Psoas muscle (tissue), 8 donors: ENCODE data around the gene CELF2. TPM values are rescaled to one million over a fixed set of nuclear protein-coding genes. Genes with fewer than 3 reads are reported as not detected.

Experiments
- ATAC-seq, 4 donors: fragments of 200-7000 bp; cut with Tn5 transposase; one replicate each; pipeline ENCODE4 v1.9.1; 2020; ENCODE audit warnings: moderate library complexity in 3 of 4, mild to moderate bottlenecking in 2 of 4
- DNase-seq, 2 donors: peaks; one replicate each; pipeline ENCODE4 v3.0.0-alpha.2; 2020
- H3K27ac ChIP-seq: fragments of 200-600 bp; one replicate; pipeline ENCODE4 v1.8.0; 2022
- H3K27me3 ChIP-seq, 3 donors: fragments of 200-600 bp in 1 of 3; one replicate each; pipeline versions ENCODE4 v1.6.1 to v1.8.0; 2013 to 2022; ENCODE audit warnings: low read length in 2 of 3, mild to moderate bottlenecking in 2 of 3, moderate library complexity in 1 of 3; ENCODE audit not compliant: insufficient read depth in 3 of 3
- H3K36me3 ChIP-seq, 2 donors: fragments of 200-600 bp in 1 of 2; one replicate each; pipeline versions ENCODE4 v1.6.1 to v1.8.0; 2013 to 2022; ENCODE audit warnings: low read depth in 1 of 2, mild to moderate bottlenecking in 1 of 2, moderate library complexity in 1 of 2; ENCODE audit not compliant: insufficient read depth in 1 of 2
- H3K4me1 ChIP-seq: fragments of 200-600 bp; one replicate; pipeline ENCODE4 v1.8.0; 2022
- H3K4me3 ChIP-seq: fragments of 200-600 bp; one replicate; pipeline ENCODE4 v1.8.0; 2022; ENCODE audit warnings: mild to moderate bottlenecking
- H3K9me3 ChIP-seq: fragments of 200-600 bp; one replicate; pipeline ENCODE4 v1.8.0; 2022
- WGBS, 3 donors: extraction: QIAGEN DNeasy Blood & Tissue Kit; methylation state at CpG; one replicate each; pipeline versions ENCODE4 v1.1.6 to v1.1.7; 2013; 5-methylcytosine and 5-hydroxymethylcytosine counted together
- intact Hi-C, 2 donors: fragments of 100-400 bp; cut with DNase I; formaldehyde crosslinking; loops; one replicate each; pipeline versions ENCODE4 v1.11.0 to v1.14.2; 2022
- polyA plus RNA-seq, 3 donors: library from polyadenylated mRNA; stranded (reverse); fragments of 200-250 nt; gene quantifications; one replicate each; pipeline ENCODE4 v1.2.3, GENCODE V29; 2013
- total RNA-seq, 4 donors: library from RNA; stranded (reverse); fragmentation: NEBNext Ultra II Directional in 2 of 4; extraction: Animal tissue kit (Norgen Biotek cat#: 25700) in 2 of 4; gene quantifications; one replicate each; pipeline versions ENCODE4 v1.2.1 to v1.2.4, GENCODE V29; 2021 to 2023
- TF ChIP-seq, protein P1 (sequence below): fragments of 200-600 bp; IDR thresholded peaks from one replicate; pipeline ENCODE4 v1.8.0; 2022; ENCODE audit warnings: antibody characterized with exemption
- donor health status: healthy with polysubstance abuse.
- donor health status: DM: no; HTN: no; CAD: no; lungs with moderate emphysema.
- donor health status: Bipolar disorder and iron deficiency.
- donor health status: healthy.
- donor health status: DM: yes; HTN: yes; CAD: no.
- donor health status: DM: no; HTN: no; CAD: no.
- donor health status: DM: no; HTN: no; CAD: no.
- donor health status: DM: yes; HTN: yes; CAD: no.

Gene CELF2
- total and polyA plus RNA-seq, 7 donors, result 9.8 to 47.8 (median 29.0) TPM

DNA sequence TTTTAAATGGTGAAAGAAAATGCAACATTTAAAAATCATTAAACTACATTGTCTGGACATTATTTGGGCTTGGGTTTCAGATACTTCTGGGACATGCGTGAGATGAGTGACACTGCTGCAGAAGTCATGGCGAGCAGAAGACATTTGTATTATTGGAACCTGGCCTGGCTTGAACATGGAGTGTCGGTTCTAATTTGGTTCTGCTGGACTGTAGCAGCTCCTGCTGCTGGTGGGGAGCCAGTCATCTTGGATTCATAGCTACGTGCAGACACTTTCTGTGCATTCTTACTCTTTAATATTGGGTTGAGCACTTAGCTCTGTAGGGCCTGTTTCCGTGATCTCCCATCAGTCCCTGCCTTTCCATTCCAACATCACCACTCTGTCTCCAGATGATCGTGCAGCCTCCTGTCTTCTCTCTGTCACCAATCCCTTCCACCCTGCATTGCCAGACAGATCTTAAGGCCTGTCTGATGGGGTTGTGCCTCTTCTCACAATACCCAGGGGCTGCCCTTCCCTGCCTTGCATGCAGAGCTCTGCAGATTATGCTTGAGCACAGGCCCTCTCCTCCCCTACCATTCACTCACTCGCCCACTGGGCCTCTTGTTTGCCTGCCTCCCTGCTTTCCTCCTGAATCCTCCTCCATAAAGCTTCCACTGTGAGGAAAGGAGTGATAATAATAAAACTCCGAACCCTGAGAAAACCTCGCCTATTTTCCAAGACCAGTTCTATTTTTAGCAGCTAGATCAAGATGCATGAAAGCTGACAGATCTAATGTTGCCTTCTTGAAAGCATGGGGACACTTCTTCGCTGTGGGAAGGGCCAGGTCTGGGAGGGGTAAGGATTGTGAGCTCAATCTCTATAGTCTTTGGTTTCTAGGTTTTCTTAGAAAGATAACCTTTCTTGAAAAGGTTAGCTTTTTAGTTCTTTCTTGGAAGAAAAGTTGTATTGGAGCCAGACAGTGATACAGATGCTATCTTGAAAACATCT lies 32.9 kb downstream of the CELF2 start:
- Histone ChIP-seq H3K36me3 (no peaks in the 10 kb centered on the region), H3K27me3 (no peaks in the 10 kb centered on the region), H3K4me1 (peaks cover 41% of the 10 kb centered on the region), H3K9me3 (no peaks in the 10 kb centered on the region), H3K27ac (no peak overlapping the region), H3K4me3 (no peak overlapping the region)
- peak in 2 of 4 donors; percentile 35 to 44 for ATAC-seq
- DNase-seq, result no peak
- TF ChIP-seq, protein P1, sequence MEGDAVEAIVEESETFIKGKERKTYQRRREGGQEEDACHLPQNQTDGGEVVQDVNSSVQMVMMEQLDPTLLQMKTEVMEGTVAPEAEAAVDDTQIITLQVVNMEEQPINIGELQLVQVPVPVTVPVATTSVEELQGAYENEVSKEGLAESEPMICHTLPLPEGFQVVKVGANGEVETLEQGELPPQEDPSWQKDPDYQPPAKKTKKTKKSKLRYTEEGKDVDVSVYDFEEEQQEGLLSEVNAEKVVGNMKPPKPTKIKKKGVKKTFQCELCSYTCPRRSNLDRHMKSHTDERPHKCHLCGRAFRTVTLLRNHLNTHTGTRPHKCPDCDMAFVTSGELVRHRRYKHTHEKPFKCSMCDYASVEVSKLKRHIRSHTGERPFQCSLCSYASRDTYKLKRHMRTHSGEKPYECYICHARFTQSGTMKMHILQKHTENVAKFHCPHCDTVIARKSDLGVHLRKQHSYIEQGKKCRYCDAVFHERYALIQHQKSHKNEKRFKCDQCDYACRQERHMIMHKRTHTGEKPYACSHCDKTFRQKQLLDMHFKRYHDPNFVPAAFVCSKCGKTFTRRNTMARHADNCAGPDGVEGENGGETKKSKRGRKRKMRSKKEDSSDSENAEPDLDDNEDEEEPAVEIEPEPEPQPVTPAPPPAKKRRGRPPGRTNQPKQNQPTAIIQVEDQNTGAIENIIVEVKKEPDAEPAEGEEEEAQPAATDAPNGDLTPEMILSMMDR, result no peak
- intact Hi-C loops, result no loop called here
- whole genome bisulfite sequencing, 3 donors, result 37 to 62% (median 42%) methylated on average over 10 of the region's 10 CpGs

DNA sequence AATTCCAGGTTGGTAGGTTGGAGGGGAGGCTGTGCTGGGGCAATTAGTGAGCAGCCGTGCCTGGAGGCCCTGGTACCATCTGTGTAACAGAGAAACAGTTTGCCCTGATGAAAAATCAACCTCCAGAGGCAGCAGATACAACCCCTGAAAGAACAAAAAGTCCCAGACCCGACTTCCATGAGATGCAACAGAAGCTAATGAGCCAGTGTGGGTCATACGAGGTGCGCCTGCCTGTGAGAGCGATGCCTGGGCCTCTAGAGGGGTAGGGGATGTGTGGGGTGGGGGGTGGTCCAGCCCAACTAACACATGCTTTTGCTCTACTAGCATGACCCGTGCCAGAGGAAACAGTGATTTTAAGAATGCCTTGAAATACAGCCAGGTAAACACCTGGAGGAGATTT lies 39.3 kb downstream of the CELF2 start:
- TF ChIP-seq, protein P1, result no peak
- H3K4me1 ChIP-seq, result peaks cover 15% of the 10 kb centered on the region
- WGBS, 3 donors, result 78 to 87% (median 82%) methylated on average over 6 of the region's 6 CpGs
- no peaks in the 10 kb centered on the region for H3K9me3 ChIP-seq
- H3K27me3 ChIP-seq, result no peaks in the 10 kb centered on the region
- H3K27ac ChIP-seq, result no peak overlapping the region
- intact Hi-C loops, result no loop called here
- ATAC-seq (no peak), DNase-seq (no peak)
- H3K4me3 ChIP-seq, result no peak overlapping the region
- H3K36me3 ChIP-seq, result no peaks in the 10 kb centered on the region

DNA sequence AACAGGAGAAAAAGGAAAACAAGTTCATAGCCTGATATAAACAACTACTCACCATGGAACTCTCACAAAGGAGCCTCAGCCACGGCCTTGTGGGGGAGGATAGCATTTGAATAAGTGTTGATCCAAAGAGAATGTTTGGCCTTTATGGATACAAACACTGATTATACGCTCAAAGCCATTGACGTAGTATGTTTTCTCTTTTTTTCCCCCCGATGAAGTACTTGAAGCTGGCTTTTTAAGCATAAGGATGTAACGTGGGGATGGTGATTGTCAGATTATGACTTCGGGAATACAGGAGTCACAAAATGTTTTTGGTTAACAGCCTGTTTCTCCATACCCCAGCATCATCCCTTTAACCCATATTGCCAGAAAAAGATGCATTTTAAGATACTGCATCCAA lies 39.8 kb downstream of the CELF2 start:
- Histone ChIP-seq H3K4me1 (peaks cover 15% of the 10 kb centered on the region), H3K27ac (no peak overlapping the region), H3K4me3 (no peak overlapping the region), H3K9me3 (no peaks in the 10 kb centered on the region), H3K36me3 (no peaks in the 10 kb centered on the region), H3K27me3 (no peaks in the 10 kb centered on the region)
- ATAC-seq (no peak), DNase-seq (no peak)
- TF ChIP-seq, protein P1, result no peak
- intact Hi-C loops, result no loop called here
- WGBS, 3 donors, result 67 to 72% (median 72%) methylated on average over 6 of the region's 6 CpGs

DNA sequence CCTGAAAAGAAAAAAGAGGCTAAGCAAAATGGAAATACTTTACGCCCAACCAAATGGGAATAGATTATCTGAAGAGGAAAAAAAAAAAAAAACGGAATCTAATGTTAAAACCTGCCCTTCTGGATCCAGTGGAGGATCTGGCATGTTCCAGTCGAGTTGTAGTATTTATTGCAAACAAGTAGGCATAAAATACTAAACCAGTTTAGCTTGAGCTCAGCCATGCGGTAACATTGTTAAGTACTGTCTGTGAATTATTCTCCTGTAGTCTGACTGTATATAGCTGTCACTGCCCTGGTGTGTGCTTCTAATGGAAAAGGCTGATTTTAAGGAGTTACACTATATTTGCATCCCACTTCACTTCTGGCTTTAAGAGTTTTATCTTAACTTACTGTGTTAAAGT lies 40.3 kb downstream of the CELF2 start:
- H3K4me3 ChIP-seq, result no peak overlapping the region
- 69 to 78% (median 75%) methylated on average over 4 of the region's 4 CpGs for WGBS, 3 donors
- ATAC-seq, result no peak
- DNase-seq, result no peak
- intact Hi-C loops, result no loop called here
- no peaks in the 10 kb centered on the region for H3K36me3 ChIP-seq
- no peaks in the 10 kb centered on the region for H3K9me3 ChIP-seq
- H3K4me1 ChIP-seq, result peaks cover 15% of the 10 kb centered on the region
- TF ChIP-seq, protein P1, result no peak
- no peaks in the 10 kb centered on the region for H3K27me3 ChIP-seq
- H3K27ac ChIP-seq, result no peak overlapping the region
